PC-3 (cell line): ENCODE data around the gene ABHD6. TPM values are rescaled to one million over a fixed set of nuclear protein-coding genes. Genes with fewer than 3 reads are reported as not detected.

Experiments used
- ATAC-seq: fragments of 200-7000 bp; cut with Tn5 transposase; 2 replicates; pipeline ENCODE4 v1.9.1; 2020; ENCODE audit warnings: mild to moderate bottlenecking, moderate library complexity
- BruUV-seq: library from RNA; stranded (reverse); fragments of 400-500 nt; replicated peaks from 2 replicates; lab custom pipeline; 2021; lab: Mats Ljungman, UMichigan
- CTCF ChIA-PET: fragments of 300-600 bp; sonication (Branson Sonifier 250); formaldehyde crosslinking; loops from one replicate; lab custom pipeline; 2022; ENCODE audit warnings: antibody characterized with exemption; lab: Charles Lee
- POLR2A ChIA-PET: fragments of 300-600 bp; sonication (Branson Sonifier 250); formaldehyde crosslinking; loops from one replicate; lab custom pipeline; 2022; ENCODE audit warnings: antibody characterized with exemption; ENCODE audit not compliant: unreplicated experiment; lab: Charles Lee
- DNase-seq: peaks from one replicate; pipeline ENCODE4 v3.0.0-alpha.2; 2015
- H2AFZ ChIP-seq: fragments of 300-600 bp; sonication (generic); 2 replicates; pipeline ENCODE4 v1.6.0; 2016; ENCODE audit warnings: antibody characterized with exemption, low read length
- H3F3A ChIP-seq: fragments of 300-600 bp; sonication (generic); one replicate; pipeline ENCODE4 v1.6.0; 2017; ENCODE audit warnings: antibody characterized with exemption, low read length, control low read depth, mild to moderate bottlenecking; ENCODE audit not compliant: unreplicated experiment
- H3K27ac ChIP-seq: fragments of 300-600 bp; sonication (generic); 2 replicates; pipeline ENCODE4 v1.5.1; 2016; ENCODE audit warnings: mild to moderate bottlenecking, low read length
- H3K27me3 ChIP-seq: fragments of 300-600 bp; sonication (generic); 2 replicates; pipeline ENCODE4 v1.6.1; 2016; ENCODE audit warnings: low read length, mixed read lengths
- H3K36me3 ChIP-seq: fragments of 300-600 bp; sonication (generic); 2 replicates; pipeline ENCODE4 v1.6.1; 2016; ENCODE audit warnings: low read depth, mixed run types, low read length, mixed read lengths
- H3K4me1 ChIP-seq: fragments of 300-600 bp; sonication (generic); 2 replicates; pipeline ENCODE4 v1.5.1; 2016; ENCODE audit warnings: low read length; ENCODE audit not compliant: insufficient read depth
- H3K4me2 ChIP-seq: fragments of 300-600 bp; sonication (generic); 2 replicates; pipeline ENCODE4 v1.6.0; 2016; ENCODE audit warnings: low read length
- H3K4me3 ChIP-seq: fragments of 300-600 bp; sonication (generic); 2 replicates; pipeline ENCODE4 v1.5.1; 2016; ENCODE audit warnings: mild to moderate bottlenecking, low read length, mixed read lengths
- H3K79me2 ChIP-seq: fragments of 300-600 bp; sonication (generic); 2 replicates; pipeline ENCODE4 v1.6.1; 2017; ENCODE audit warnings: low read length, mixed read lengths
- H3K9ac ChIP-seq: fragments of 300-600 bp; sonication (generic); 2 replicates; pipeline ENCODE4 v1.6.0; 2016; ENCODE audit warnings: mild to moderate bottlenecking, low read length
- H3K9me2 ChIP-seq: fragments of 300-600 bp; sonication (generic); replicated peaks from 2 replicates; pipeline ENCODE4 v1.6.1; 2016; ENCODE audit warnings: mixed run types, low read length, mixed read lengths
- H3K9me3 ChIP-seq: fragments of 300-600 bp; sonication (generic); 2 replicates; pipeline ENCODE4 v1.6.1; 2016; ENCODE audit warnings: low read length, mixed read lengths
- H4K20me1 ChIP-seq: fragments of 300-600 bp; sonication (generic); 2 replicates; pipeline ENCODE4 v1.6.1; 2016; ENCODE audit warnings: low read length, mixed read lengths
- CTCF ChIP-seq: fragments of 300-600 bp; sonication (generic); conservative IDR thresholded peaks from 2 replicates; pipeline ENCODE4 v1.5.1; 2017; ENCODE audit warnings: antibody characterized with exemption, low read depth, mild to moderate bottlenecking, low read length
- EZH2 ChIP-seq: fragments of 300-600 bp; sonication (generic); IDR thresholded peaks from one replicate; pipeline ENCODE4 v1.6.1; 2017; ENCODE audit warnings: antibody characterized with exemption, mild to moderate bottlenecking, low read length; ENCODE audit not compliant: unreplicated experiment
- EZH2phosphoT487 ChIP-seq: fragments of 300-600 bp; sonication (generic); IDR thresholded peaks from 2 replicates; pipeline ENCODE4 v1.6.1; 2018; ENCODE audit warnings: mild to moderate bottlenecking, antibody characterized with exemption, low read length, borderline replicate concordance
- intact Hi-C: fragments of 100-400 bp; cut with micrococcal nuclease; formaldehyde crosslinking; loops from 2 replicates; pipeline ENCODE4 v1.9.0; 2023
- total RNA-seq: library from RNA; depleted of rRNA; stranded (reverse); fragments of >200 nt; gene quantifications from 2 replicates; pipeline ENCODE4 v1.2.3, GENCODE V29; 2014

Gene ABHD6
- total RNA-seq, 1 experiment from 2014 or later, result 13.4 TPM

DNA sequence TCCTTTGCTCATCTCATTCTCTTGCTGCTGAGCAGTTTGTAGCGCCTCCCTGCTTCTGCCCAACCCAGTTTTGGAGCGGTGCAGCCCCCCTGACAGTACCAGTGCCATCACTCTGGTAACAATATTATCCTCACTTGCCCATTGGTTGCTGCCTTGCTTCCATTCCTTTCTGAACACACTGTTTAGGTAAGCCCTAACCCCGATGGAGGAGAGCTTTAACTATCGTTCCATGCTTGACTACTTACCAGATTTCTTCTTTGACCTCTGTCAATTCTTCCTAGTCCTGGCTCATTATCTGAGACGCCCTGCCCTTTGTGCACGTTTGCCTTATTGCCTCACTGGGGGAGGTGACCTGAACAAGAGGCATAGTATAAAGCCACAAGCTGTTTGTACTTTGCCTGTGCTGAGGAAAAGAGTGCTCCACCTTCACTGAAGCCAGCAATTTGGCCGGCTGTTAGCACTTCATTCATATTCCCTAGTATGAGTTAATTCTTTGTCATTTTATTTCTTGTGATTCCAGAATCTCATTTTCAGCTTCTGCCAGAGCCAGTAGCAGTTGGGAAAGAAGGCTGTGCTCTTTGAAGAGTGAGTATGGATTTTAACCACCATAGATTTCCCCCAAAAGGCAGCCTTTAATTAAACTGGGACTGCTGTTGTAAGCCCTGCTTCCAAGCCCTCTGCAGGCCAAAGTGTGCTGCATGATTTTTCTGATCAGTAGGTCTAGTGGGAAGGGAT lies 11.9 kb downstream of the ABHD6 start:
- no peak overlapping the region for H3K27ac ChIP-seq
- no peaks in the 10 kb centered on the region for H3F3A ChIP-seq
- ATAC-seq, result no peak
- no peaks in the 10 kb centered on the region for H3K27me3 ChIP-seq
- no peak for TF ChIP-seq EZH2
- TF ChIP-seq CTCF, result peak; percentile 40; the same call in 1 of the 2 replicates
- CTCF ChIA-PET, result interaction anchor here (0.5 kb wide), 1 partner anchor 48 kb away, joined by 13 read pairs; no protein-coding TSS in a partner anchor
- no TSS peak for BruUV-seq
- H4K20me1 ChIP-seq, result no peaks in the 10 kb centered on the region
- peaks cover 11% of the 10 kb centered on the region; the same call in 1 of the 2 replicates for H3K4me1 ChIP-seq
- H3K9ac ChIP-seq, result no peak overlapping the region
- no peaks in the 10 kb centered on the region for H3K79me2 ChIP-seq
- DNase-seq, result no peak
- no peak overlapping the region for H3K4me2 ChIP-seq
- no peaks in the 10 kb centered on the region for H3K36me3 ChIP-seq
- no peaks in the 10 kb centered on the region for H3K9me2 ChIP-seq
- no peak overlapping the region for H3K4me3 ChIP-seq
- no peak overlapping the region for H2AFZ ChIP-seq
- intact Hi-C loops, result no loop called here
- POLR2A ChIA-PET, result no interaction called here
- H3K9me3 ChIP-seq, result no peaks in the 10 kb centered on the region

- no peaks in the 10 kb centered on the region for H3K9me2 ChIP-seq
- no TSS peak for BruUV-seq
- ChIA-PET CTCF (interaction anchor here (0.5 kb wide), 1 partner anchor 48 kb away, joined by 13 read pairs; no protein-coding TSS in a partner anchor), POLR2A (no interaction called here)
- no peak overlapping the region for H3K27ac ChIP-seq
- H3K79me2 ChIP-seq, result no peaks in the 10 kb centered on the region
- H2AFZ ChIP-seq, result no peak overlapping the region
- intact Hi-C loops, result no loop called here
- H3K4me2 ChIP-seq, result no peak overlapping the region
- H3F3A ChIP-seq, result no peaks in the 10 kb centered on the region
- no peaks in the 10 kb centered on the region for H3K27me3 ChIP-seq
- H3K9ac ChIP-seq, result no peak overlapping the region
- TF ChIP-seq EZH2 (no peak), CTCF (no peak), EZH2phosphoT487 (no peak)
- peaks cover 11% of the 10 kb centered on the region; the same call in 1 of the 2 replicates for H3K4me1 ChIP-seq
- DNase-seq, result no peak
- no peak overlapping the region for H3K4me3 ChIP-seq
- H3K36me3 ChIP-seq, result no peaks in the 10 kb centered on the region
- no peaks in the 10 kb centered on the region for H3K9me3 ChIP-seq
- H4K20me1 ChIP-seq, result no peaks in the 10 kb centered on the region
- ATAC-seq, result no peak
Observed at GRCh38 chr3:58250093-58250707, 12.6 kb downstream of the ABHD6 start.

DNA sequence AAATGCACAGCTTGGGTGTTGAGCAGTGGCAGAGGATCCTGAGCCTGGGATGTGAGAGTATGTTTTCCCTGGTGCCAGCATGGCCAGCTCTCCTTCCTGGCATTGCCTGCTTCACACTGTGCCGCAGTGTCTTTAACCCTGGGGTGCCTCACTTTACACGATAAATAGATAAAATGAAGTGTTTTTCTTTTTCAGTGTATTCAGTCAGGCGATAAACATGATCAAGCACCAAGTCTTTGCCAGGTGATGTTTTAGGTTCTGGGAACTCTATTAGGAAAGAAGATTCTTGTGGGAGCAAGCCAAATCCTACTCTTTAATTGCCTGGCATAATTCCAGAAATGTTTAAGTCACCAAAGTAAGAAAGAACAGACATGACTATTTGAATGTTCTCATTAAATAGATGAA lies 14.0 kb downstream of the ABHD6 start:
- Histone ChIP-seq H3F3A (no peaks in the 10 kb centered on the region), H3K36me3 (no peaks in the 10 kb centered on the region), H3K9me2 (no peaks in the 10 kb centered on the region), H3K9ac (no peak overlapping the region), H3K27me3 (no peaks in the 10 kb centered on the region), H3K4me1 (peaks cover 11% of the 10 kb centered on the region; the same call in 1 of the 2 replicates), H3K27ac (no peak overlapping the region), H3K4me2 (no peak overlapping the region), H3K79me2 (no peaks in the 10 kb centered on the region), H4K20me1 (no peaks in the 10 kb centered on the region), H3K9me3 (no peaks in the 10 kb centered on the region), H3K4me3 (no peak overlapping the region), H2AFZ (no peak overlapping the region)
- no TSS peak for BruUV-seq
- POLR2A ChIA-PET, result no interaction called here
- no peak for DNase-seq
- no peak for TF ChIP-seq CTCF
- no peak for TF ChIP-seq EZH2
- no peak for TF ChIP-seq EZH2phosphoT487
- ATAC-seq, result no peak
- intact Hi-C loops, result no loop called here
- CTCF ChIA-PET, result interaction anchor here (0.7 kb wide), 1 partner anchor 226 kb away, joined by 3 read pairs; no protein-coding TSS in a partner anchor
